Lung (tissue), 12 donors: ENCODE results near the gene EHD4. TPM values are rescaled to one million over a fixed set of nuclear protein-coding genes. Genes with fewer than 3 reads are reported as not detected.

Experiments used
- ATAC-seq: fragments of 200-7000 bp; cut with Tn5 transposase; one replicate; pipeline ENCODE4 v1.9.1; 2020; ENCODE audit warnings: moderate number of reproducible peaks; ENCODE audit not compliant: insufficient read depth, low FRiP score
- DNase-seq, 3 donors: peaks; one replicate each; pipeline ENCODE4 v3.0.0-alpha.2; 2013 to 2017
- H3K27ac ChIP-seq, 2 donors: one replicate each; pipeline ENCODE4 v1.5.1; 2013; ENCODE audit warnings: mild to moderate bottlenecking in 2 of 2, moderate library complexity in 2 of 2, control low read depth in 1 of 2, inconsistent platforms in 1 of 2, low read depth in 1 of 2, low read length in 1 of 2
- H3K27me3 ChIP-seq, 3 donors: one replicate each; pipeline ENCODE4 v1.5.1; 2013; ENCODE audit warnings: low read length in 2 of 3; ENCODE audit not compliant: control insufficient read depth in 3 of 3, insufficient read depth in 3 of 3
- H3K36me3 ChIP-seq, 4 donors: one replicate each; pipeline ENCODE4 v1.5.1; 2013; ENCODE audit warnings: low read length in 4 of 4, mild to moderate bottlenecking in 1 of 4, moderate library complexity in 1 of 4; ENCODE audit not compliant: control insufficient read depth in 4 of 4, insufficient read depth in 4 of 4
- H3K4me1 ChIP-seq, 5 donors: one replicate each; pipeline ENCODE4 v1.5.1; 2013; ENCODE audit warnings: low read length in 5 of 5, mild to moderate bottlenecking in 2 of 5, moderate library complexity in 1 of 5; ENCODE audit not compliant: control insufficient read depth in 5 of 5, insufficient read depth in 5 of 5
- H3K4me3 ChIP-seq: one replicate; pipeline ENCODE4 v1.5.1; 2013; ENCODE audit warnings: mild to moderate bottlenecking, control low read depth, moderate library complexity
- H3K9ac ChIP-seq, 2 donors: one replicate each; pipeline ENCODE4 v1.5.1; 2013; ENCODE audit warnings: low read length in 2 of 2, control low read depth in 1 of 2; ENCODE audit not compliant: insufficient read depth in 1 of 2
- H3K9me3 ChIP-seq, 4 donors: one replicate each; pipeline ENCODE4 v1.5.1; 2013; ENCODE audit warnings: low read length in 3 of 4, mild to moderate bottlenecking in 1 of 4, moderate library complexity in 1 of 4; ENCODE audit not compliant: control insufficient read depth in 4 of 4, insufficient read depth in 3 of 4
- CTCF ChIP-seq: IDR thresholded peaks from 2 replicates; pipeline ENCODE4 v1.5.1; 2012; ENCODE audit warnings: mild to moderate bottlenecking; ENCODE audit errors: control extremely low read depth, extremely low read depth
- WGBS, 2 donors: extraction: QIAGEN DNeasy Blood & Tissue Kit; methylation state at CpG; one replicate each; pipeline ENCODE4 v1.1.7; 2013; 5-methylcytosine and 5-hydroxymethylcytosine counted together
- polyA plus RNA-seq, 2 donors: library from polyadenylated mRNA; stranded (reverse); fragments of 200-250 nt; gene quantifications; one replicate each; pipeline ENCODE4 v1.2.1, GENCODE V29; 2013
- total RNA-seq, 2 donors: library from RNA; depleted of rRNA in 1 of 2; stranded (reverse); fragments of >200 nt in 1 of 2; gene quantifications; one replicate each; pipeline ENCODE4 v1.2.1, GENCODE V29; 2014 to 2021
- donor health status: control.
- donor health status: control.
- donor health status: Bipolar disorder and iron deficiency.
- donor health status: healthy.
- donor health status: DM: yes; HTN: yes; CAD: no.

EHD4 gene
- total and polyA plus RNA-seq, 4 donors: 16.4 to 36.3 (median 25.9) TPM

- DNase-seq (no peak), ATAC-seq (no peak)
- Histone ChIP-seq H3K27me3 (peaks cover 0 to 3% (median 0%) of the 10 kb centered on the region in 3 donors), H3K4me3 (no peak overlapping the region), H3K4me1 (peaks cover 0 to 8% (median 0%) of the 10 kb centered on the region in 5 donors), H3K27ac (no peak overlapping the region), H3K36me3 (no peaks in the 10 kb centered on the region), H3K9ac (no peak overlapping the region), H3K9me3 (no peaks in the 10 kb centered on the region)
- WGBS, 2 donors: 97 to 99% methylated on average over 10 of the region's 10 CpGs
- TF ChIP-seq CTCF: no peak
Measured at GRCh38 chr15:41880156-41880877, 92.0 kb downstream of the EHD4 start.

DNA sequence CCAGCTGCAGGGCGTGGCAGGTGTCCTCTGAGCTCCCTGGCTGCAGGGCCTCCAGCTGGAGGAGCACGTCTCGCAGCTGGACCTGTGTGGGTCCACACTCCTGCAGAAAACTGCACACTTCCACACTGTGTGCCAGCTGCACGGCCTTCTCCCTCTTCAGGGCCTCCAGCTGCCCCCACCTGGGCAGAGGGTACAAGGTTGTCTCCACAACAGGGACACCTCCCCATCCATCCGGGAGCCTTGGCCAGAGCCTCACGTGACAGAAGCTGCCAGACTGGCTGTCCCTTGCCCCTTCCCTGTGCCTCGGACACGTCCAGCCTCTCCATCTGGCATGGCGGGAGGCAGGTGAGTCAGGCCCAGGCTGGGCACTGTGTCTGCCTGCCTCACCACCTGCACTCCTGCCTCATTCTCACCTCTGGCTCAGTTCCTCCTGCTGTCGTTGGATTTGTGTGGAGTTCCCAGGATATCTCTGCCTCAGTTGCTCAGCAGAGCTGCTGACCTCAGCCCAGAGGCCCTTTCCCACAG is 93.0 kb downstream of the EHD4 start:
- Histone ChIP-seq H3K9me3 (no peaks in the 10 kb centered on the region), H3K9ac (no peak overlapping the region), H3K4me1 (peaks cover 0 to 8% (median 0%) of the 10 kb centered on the region in 5 donors), H3K27me3 (peaks cover 0 to 3% (median 0%) of the 10 kb centered on the region in 3 donors), H3K27ac (no peak overlapping the region), H3K36me3 (no peaks in the 10 kb centered on the region), H3K4me3 (no peak overlapping the region)
- no peak for TF ChIP-seq CTCF
- WGBS, 2 donors: 95 to 97% methylated on average over 10 of the region's 10 CpGs
- no peak for DNase-seq
- no peak for ATAC-seq

DNA sequence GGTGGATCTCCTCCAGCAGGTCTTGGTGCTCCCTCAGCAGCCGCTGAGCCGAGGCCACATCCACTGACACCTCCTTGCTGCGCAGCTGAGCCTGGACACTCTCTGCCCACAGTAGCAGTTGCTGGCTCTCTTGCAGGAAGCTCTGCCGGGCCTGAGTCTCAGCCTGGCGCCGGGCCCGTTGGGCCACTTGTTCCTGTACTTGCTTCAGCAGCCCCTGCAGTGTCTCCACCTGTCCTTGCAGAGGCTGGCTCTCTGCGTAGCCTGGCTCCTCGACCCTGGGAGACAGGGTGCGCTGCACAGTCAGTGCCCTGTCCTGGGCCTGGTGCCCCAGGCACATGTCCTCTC is 94.0 kb downstream of the EHD4 start:
- peaks cover 0 to 8% (median 0%) of the 10 kb centered on the region in 5 donors for H3K4me1 ChIP-seq
- H3K4me3 ChIP-seq: no peak overlapping the region
- DNase-seq: no peak
- 78 to 84% methylated on average over 10 of the region's 10 CpGs for WGBS, 2 donors
- H3K36me3 ChIP-seq: no peaks in the 10 kb centered on the region
- H3K27ac ChIP-seq: no peak overlapping the region
- H3K9ac ChIP-seq: no peak overlapping the region
- no peak for ATAC-seq
- no peaks in the 10 kb centered on the region for H3K9me3 ChIP-seq
- TF ChIP-seq CTCF: no peak
- peaks cover 0 to 3% (median 0%) of the 10 kb centered on the region in 3 donors for H3K27me3 ChIP-seq
